Measurements from ENCODE around the gene ITGAE.

The ITGAE gene

GRCh38 chr17:3729881-3730280 lies 71.1 kb downstream of the ITGAE start:
- TF ChIP-seq EGR1 (IDR thresholded peaks at IDR 0.05) (no peak), TEAD4 (IDR thresholded peaks at IDR 0.05) (no peak), YY1 (IDR thresholded peaks at IDR 0.05; ENCODE audit: low read depth) (no peak), ZBTB7A (IDR thresholded peaks at IDR 0.05; ENCODE audit: low read depth) (no peak), NFIC (IDR thresholded peaks at IDR 0.05) (no peak), FOXM1 (IDR thresholded peaks at IDR 0.05; ENCODE audit: borderline replicate concordance, low read depth) (no peak), CEBPB (IDR thresholded peaks at IDR 0.05) (no peak), EP300 (IDR thresholded peaks at IDR 0.05; ENCODE audit: borderline replicate concordance) (no peak), TAF1 (IDR thresholded peaks at IDR 0.05; ENCODE audit: low read depth) (no peak), USF1 (IDR thresholded peaks at IDR 0.05) (no peak), CREB1 (IDR thresholded peaks at IDR 0.05; ENCODE audit: low read depth) (no peak), RAD21 (IDR thresholded peaks at IDR 0.05; ENCODE audit: low read depth) (no peak), TCF12 (IDR thresholded peaks at IDR 0.05; ENCODE audit: low read depth) (no peak)
- TF ChIP-seq, protein P1, sequence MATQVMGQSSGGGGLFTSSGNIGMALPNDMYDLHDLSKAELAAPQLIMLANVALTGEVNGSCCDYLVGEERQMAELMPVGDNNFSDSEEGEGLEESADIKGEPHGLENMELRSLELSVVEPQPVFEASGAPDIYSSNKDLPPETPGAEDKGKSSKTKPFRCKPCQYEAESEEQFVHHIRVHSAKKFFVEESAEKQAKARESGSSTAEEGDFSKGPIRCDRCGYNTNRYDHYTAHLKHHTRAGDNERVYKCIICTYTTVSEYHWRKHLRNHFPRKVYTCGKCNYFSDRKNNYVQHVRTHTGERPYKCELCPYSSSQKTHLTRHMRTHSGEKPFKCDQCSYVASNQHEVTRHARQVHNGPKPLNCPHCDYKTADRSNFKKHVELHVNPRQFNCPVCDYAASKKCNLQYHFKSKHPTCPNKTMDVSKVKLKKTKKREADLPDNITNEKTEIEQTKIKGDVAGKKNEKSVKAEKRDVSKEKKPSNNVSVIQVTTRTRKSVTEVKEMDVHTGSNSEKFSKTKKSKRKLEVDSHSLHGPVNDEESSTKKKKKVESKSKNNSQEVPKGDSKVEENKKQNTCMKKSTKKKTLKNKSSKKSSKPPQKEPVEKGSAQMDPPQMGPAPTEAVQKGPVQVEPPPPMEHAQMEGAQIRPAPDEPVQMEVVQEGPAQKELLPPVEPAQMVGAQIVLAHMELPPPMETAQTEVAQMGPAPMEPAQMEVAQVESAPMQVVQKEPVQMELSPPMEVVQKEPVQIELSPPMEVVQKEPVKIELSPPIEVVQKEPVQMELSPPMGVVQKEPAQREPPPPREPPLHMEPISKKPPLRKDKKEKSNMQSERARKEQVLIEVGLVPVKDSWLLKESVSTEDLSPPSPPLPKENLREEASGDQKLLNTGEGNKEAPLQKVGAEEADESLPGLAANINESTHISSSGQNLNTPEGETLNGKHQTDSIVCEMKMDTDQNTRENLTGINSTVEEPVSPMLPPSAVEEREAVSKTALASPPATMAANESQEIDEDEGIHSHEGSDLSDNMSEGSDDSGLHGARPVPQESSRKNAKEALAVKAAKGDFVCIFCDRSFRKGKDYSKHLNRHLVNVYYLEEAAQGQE (IDR thresholded peaks at IDR 0.05; ENCODE audit: low read depth), result no peak
- TF ChIP-seq, protein P2, sequence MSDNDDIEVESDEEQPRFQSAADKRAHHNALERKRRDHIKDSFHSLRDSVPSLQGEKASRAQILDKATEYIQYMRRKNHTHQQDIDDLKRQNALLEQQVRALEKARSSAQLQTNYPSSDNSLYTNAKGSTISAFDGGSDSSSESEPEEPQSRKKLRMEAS (IDR thresholded peaks at IDR 0.05), result no peak

GRCh38 chr17:3727041-3727440 lies 73.9 kb downstream of the ITGAE start:
- TF ChIP-seq, protein P1 (IDR thresholded peaks at IDR 0.05; ENCODE audit: low read depth), result no peak
- no peak for TF ChIP-seq FOXM1 (IDR thresholded peaks at IDR 0.05; ENCODE audit: borderline replicate concordance, low read depth)
- no peak for TF ChIP-seq EGR1 (IDR thresholded peaks at IDR 0.05)
- TF ChIP-seq NFIC (IDR thresholded peaks at IDR 0.05), result no peak
- TF ChIP-seq, protein P2 (IDR thresholded peaks at IDR 0.05), result no peak

DNA sequence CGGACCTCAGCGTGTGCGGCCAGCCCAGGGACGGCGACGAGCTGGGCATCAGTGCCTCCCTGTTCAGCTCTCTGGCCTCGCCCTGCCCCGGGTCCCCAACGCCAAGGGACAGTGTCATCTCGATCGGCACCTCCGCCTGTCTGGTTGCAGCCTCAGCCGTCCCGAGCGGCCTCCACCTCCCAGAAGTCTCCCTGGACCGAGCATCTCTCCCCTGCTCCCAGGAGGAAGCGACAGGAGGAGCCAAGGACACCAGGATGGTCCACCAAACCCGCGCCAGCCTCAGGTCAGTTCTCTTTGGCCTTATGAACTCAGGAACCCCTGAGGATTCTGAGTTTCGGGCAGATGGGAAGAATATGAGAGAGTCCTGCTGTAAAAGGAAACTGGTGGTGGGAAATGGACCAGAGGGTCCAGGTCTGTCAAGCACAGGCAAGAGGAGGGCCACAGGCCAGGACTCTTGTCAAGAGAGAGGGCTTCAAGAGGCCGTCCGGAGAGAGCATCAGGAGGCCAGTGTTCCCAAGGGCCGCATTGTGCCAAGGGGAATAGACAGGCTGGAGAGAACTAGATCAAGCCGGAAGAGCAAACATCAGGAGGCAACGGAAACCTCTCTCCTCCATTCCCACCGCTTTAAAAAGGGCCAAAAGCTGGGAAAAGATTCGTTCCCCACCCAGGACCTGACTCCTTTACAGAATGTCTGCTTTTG lies 76.5 kb downstream of the ITGAE start:
- TF ChIP-seq ZBTB7A (IDR thresholded peaks at IDR 0.05; ENCODE audit: low read depth), result no peak
- TF ChIP-seq YY1 (IDR thresholded peaks at IDR 0.05; ENCODE audit: low read depth), result no peak
- TF ChIP-seq TAF1 (IDR thresholded peaks at IDR 0.05; ENCODE audit: low read depth), result no peak
- TF ChIP-seq CEBPB (IDR thresholded peaks at IDR 0.05), result no peak
- TF ChIP-seq NFIC (IDR thresholded peaks at IDR 0.05), result no peak
- TF ChIP-seq, protein P1 (IDR thresholded peaks at IDR 0.05; ENCODE audit: low read depth), result no peak
- no peak for TF ChIP-seq EGR1 (IDR thresholded peaks at IDR 0.05)
- no peak for TF ChIP-seq RAD21 (IDR thresholded peaks at IDR 0.05; ENCODE audit: low read depth)

DNA sequence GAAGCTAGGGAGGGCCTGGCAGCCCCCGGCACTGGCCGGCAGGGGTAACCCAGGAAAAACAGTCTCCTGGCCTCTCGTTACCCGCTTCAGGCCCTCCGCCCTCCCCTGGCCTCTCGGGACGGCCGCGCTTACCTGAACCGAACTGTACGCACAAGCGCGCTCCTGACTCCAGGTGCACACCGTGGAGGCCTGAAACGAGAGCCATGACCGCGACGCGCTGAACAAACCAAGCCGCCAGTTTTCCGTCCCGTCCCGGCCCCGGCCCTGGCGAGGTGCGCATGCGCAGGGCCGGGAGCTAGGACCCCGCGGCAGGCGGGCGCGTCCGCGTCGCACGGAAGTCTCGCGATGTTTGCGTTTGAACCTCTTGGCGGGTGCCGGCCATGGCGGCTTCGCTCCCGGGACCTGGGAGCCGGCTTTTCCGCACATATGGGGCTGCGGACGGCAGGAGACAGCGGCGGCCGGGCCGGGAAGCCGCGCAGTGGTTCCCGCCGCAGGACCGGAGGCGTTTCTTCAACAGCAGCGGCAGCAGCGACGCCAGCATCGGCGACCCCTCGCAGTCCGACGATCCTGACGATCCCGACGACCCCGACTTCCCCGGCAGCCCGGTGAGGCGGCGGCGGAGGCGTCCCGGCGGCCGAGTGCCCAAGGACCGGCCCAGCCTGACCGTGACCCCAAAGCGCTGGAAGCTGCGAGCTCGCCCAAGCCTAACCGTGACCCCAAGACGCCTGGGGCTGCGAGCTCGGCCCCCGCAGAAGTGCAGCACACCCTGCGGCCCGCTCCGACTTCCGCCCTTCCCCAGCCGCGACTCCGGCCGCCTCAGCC lies 77.2 kb downstream of the ITGAE start, which contains the start of gene HASPIN:
HASPIN (plus strand) TSS at position 348 of the 822 bp plus-strand sequence; CDS start at position 381, 33 bp downstream.
- TF ChIP-seq EP300 (IDR thresholded peaks at IDR 0.05; ENCODE audit: borderline replicate concordance) (peak; percentile 36; the same call in 1 of the 2 replicates), EGR1 (IDR thresholded peaks at IDR 0.05) (no peak; the same call in 1 of the 2 replicates), TAF1 (IDR thresholded peaks at IDR 0.05; ENCODE audit: low read depth) (peak; percentile 96), RAD21 (IDR thresholded peaks at IDR 0.05; ENCODE audit: low read depth) (no peak), CREB1 (IDR thresholded peaks at IDR 0.05; ENCODE audit: low read depth) (0 out of 2 replicates have a peak, but pooled peaks have one; percentile 32), CEBPB (IDR thresholded peaks at IDR 0.05) (no peak), TEAD4 (IDR thresholded peaks at IDR 0.05) (no peak), YY1 (IDR thresholded peaks at IDR 0.05; ENCODE audit: low read depth) (peak; percentile 92), USF1 (IDR thresholded peaks at IDR 0.05) (no peak), TCF12 (IDR thresholded peaks at IDR 0.05; ENCODE audit: low read depth) (no peak; the same call in 1 of the 2 replicates), ZBTB7A (IDR thresholded peaks at IDR 0.05; ENCODE audit: low read depth) (0 out of 2 replicates have a peak, but pooled peaks have one; percentile 56), NFIC (IDR thresholded peaks at IDR 0.05) (0 out of 2 replicates have a peak, but pooled peaks have one; percentile 27), FOXM1 (IDR thresholded peaks at IDR 0.05; ENCODE audit: borderline replicate concordance, low read depth) (peak; percentile 83)
- TF ChIP-seq, protein P1 (IDR thresholded peaks at IDR 0.05; ENCODE audit: low read depth), result no peak
- TF ChIP-seq, protein P2 (IDR thresholded peaks at IDR 0.05), result peak; percentile 74

Measured in Ishikawa (cell line).